ENCODE results near the gene SACM1L.

SACM1L gene

DNA sequence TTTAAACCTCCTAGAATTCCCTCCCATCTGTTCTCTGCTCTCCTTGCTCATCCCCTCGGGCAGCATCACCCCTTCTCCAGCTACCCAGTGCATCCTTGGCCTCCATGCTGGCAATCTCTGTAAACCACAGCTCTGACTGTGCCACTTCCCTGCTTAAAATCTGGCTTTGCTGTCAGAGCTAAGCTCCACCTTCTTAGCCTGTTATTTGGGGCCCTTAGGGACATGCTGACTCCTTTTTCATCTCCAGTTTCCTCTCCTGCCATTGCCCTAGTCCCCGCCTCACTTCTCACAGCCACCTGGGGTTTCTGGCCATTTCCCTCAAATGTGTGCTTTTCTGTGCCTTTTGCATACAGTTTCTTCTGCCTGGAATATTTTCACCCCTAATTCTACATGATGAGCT, 101.4 kb downstream of the SACM1L start:
- DNase-seq: no peak

- no peak for DNase-seq
These were observed 102.8 kb downstream of the SACM1L start for GRCh38 chr3:45792036-45792435.

DNA sequence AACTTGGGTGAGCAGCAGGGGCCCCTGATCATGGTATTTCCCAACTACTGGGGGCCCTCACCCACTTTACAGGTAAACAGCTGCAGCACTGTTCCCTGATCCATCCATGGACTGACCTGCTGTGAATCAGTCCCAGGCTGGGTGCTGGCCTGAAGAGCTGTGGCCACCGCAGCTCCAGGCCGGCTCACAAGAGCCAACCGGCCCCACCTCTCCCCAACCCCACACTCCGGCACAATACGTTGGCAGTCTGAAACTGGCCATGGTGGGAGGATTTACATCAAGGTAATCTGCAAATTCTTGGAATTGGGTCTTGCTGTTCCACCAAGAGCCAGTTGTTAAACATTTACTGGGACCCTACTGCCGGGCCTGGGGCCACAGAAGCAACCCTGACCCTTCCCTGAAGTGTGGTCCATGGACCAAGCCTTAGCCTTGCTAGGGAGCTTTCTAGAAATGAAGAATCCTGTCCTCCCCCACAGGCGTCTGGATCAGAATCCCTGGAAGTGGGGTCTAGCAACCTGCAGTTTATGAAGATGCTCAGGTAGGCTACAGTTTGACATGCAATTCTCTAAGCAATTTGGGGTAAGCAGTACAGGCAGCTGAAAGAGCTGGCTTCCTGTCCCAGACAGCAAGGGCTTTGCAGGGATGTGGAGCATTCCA, 103.4 kb downstream of the SACM1L start:
- DNase-seq: no peak

- DNase-seq: no peak
These were observed 104.4 kb downstream of the SACM1L start for GRCh38 chr3:45793482-45794176.

DNA sequence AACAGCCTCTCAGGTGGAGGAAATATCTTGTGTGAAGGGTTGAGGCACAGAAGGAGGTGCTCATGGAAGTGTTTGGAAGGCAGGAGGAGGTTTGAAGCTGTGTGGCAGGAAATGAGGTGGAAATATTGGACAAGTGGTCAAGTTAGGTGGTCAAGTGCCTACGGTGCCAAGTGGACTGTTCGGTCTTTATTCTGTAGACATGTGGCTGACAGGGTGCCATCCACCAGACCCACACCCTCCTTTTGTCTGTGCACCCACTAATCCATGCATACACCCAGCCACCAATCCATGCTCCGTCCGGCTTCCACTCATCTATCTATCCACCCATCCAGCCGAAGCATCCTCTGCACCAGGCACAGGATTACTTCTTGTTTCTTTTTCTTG, 105.0 kb downstream of the SACM1L start:
- DNase-seq: no peak

DNA sequence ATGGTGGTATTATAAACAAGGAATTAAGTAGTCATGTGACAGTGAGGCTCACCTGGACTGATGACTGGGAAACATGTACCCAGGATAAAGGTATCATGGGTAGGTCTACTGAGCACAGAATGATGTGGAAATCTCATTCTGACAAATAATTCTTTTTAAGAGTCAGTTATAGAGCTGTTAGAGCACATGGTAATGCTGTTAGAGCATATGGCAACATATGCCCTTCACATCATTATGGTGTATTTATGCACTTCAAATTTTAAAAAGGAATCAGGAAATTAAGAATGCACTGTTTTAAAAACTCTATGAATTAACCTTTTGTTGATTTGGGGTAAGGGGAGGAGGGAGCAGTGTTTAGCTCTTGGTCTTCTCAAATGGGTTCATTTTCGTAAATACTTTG, 105.5 kb downstream of the SACM1L start:
- no peak for DNase-seq
